Esophagus squamous epithelium (tissue), 5 donors: ENCODE measurements around the gene L3MBTL3. TPM values are rescaled to one million over a fixed set of nuclear protein-coding genes. Genes with fewer than 3 reads are reported as not detected.
A peak's percentile ranks its signal among the peaks of the same experiment; 100 is the strongest.

ENCODE experiments used
- DNase-seq: peaks from one replicate; lab custom pipeline; 2025; lab: John Stamatoyannopoulos, UW
- H3K27ac ChIP-seq, 4 donors: fragments of 200-600 bp; sonication (generic); one replicate each; pipeline ENCODE4 v1.5.1; 2016 to 2019; ENCODE audit warnings: mild to moderate bottlenecking in 1 of 4
- H3K27me3 ChIP-seq, 4 donors: fragments of 200-600 bp; sonication (generic); 1 replicate in 3 of 4; 2 replicates in 1 of 4; pipeline versions ENCODE4 v1.5.1 to v1.6.0; 2017 to 2021; ENCODE audit warnings: antibody characterized with exemption in 1 of 4
- H3K36me3 ChIP-seq, 3 donors: fragments of 200-600 bp; sonication (generic); one replicate each; pipeline ENCODE4 v1.5.1; 2016 to 2019
- H3K4me1 ChIP-seq, 3 donors: fragments of 200-600 bp; sonication (generic); one replicate each; pipeline ENCODE4 v1.5.1; 2017 to 2019
- H3K4me3 ChIP-seq, 4 donors: fragments of 200-600 bp; sonication (generic); 1 replicate in 3 of 4; 2 replicates in 1 of 4; pipeline ENCODE4 v1.5.1; 2016 to 2019; ENCODE audit warnings: mild to moderate bottlenecking in 2 of 4, moderate library complexity in 1 of 4
- H3K9me3 ChIP-seq, 3 donors: fragments of 200-600 bp; sonication (generic); one replicate each; pipeline ENCODE4 v1.5.1; 2016 to 2019
- CTCF ChIP-seq, 6 experiments: fragments of 450-650 bp in 4 of 6; fragments of 200-600 bp in 2 of 6; sonication (generic) in 2 of 6; IDR thresholded peaks; one replicate each; pipeline ENCODE4 v1.5.1; 2016 to 2019; ENCODE audit warnings: antibody characterized with exemption in 6 of 6, mild to moderate bottlenecking in 4 of 6, moderate library complexity in 4 of 6
- POLR2A ChIP-seq, 4 donors: fragments of 450-650 bp; IDR thresholded peaks; one replicate each; pipeline ENCODE4 v1.6.1; 2017; ENCODE audit warnings: antibody characterized with exemption in 4 of 4, mild to moderate bottlenecking in 4 of 4, moderate library complexity in 3 of 4
- WGBS, 2 donors: methylation state at CpG; one replicate each; pipeline ENCODE4 v1.1.5; 2018; 5-methylcytosine and 5-hydroxymethylcytosine counted together
- intact Hi-C: fragments of 100-400 bp; cut with DNase I; formaldehyde crosslinking; loops from one replicate; pipeline ENCODE4 v1.15.0; 2022
- total RNA-seq, 4 donors: library from RNA; depleted of rRNA; stranded (reverse); fragments of >200 nt; gene quantifications; one replicate each; pipeline ENCODE4 v1.1.0, GENCODE V29; 2016
- donor health status: DM: yes; HTN: yes; CAD: no.

Gene L3MBTL3
- total RNA-seq, 4 donors from 2014 or later: 1.2 to 5.3 (median 3.3) TPM

GRCh38 chr6:130034378-130035146 is 16.2 kb downstream of the L3MBTL3 start:
- TF ChIP-seq CTCF (IDR thresholded peaks at IDR 0.05) (no peak), POLR2A (IDR thresholded peaks at IDR 0.05) (no peak)
- intact Hi-C loops: no loop called here

GRCh38 chr6:130035211-130035610 is 16.8 kb downstream of the L3MBTL3 start:
- H3K4me1 ChIP-seq: no peaks in the 10 kb centered on the region
- no peaks in the 10 kb centered on the region for H3K36me3 ChIP-seq
- no peaks in the 10 kb centered on the region for H3K27me3 ChIP-seq
- TF ChIP-seq POLR2A (IDR thresholded peaks at IDR 0.05): no peak
- no peak for TF ChIP-seq CTCF (IDR thresholded peaks at IDR 0.05)
- 48 to 64% methylated on average over 2 of the region's 2 CpGs for WGBS, 2 donors
- DNase-seq: no peak
- intact Hi-C loops: no loop called here
- H3K9me3 ChIP-seq: no peaks in the 10 kb centered on the region
- H3K27ac ChIP-seq: no peak overlapping the region
- H3K4me3 ChIP-seq: no peak overlapping the region

More at GRCh38 chr6:130034378-130035146, 16.2 kb downstream of the L3MBTL3 start:
- Histone ChIP-seq H3K4me3 (no peak overlapping the region), H3K27ac (no peak overlapping the region), H3K36me3 (no peaks in the 10 kb centered on the region), H3K27me3 (no peaks in the 10 kb centered on the region), H3K9me3 (no peaks in the 10 kb centered on the region), H3K4me1 (no peaks in the 10 kb centered on the region)
- no peak for DNase-seq
- WGBS, 2 donors: 69 to 72% methylated on average over 11 of the region's 11 CpGs

- Histone ChIP-seq H3K27ac (no peak overlapping the region), H3K27me3 (no peaks in the 10 kb centered on the region), H3K4me1 (no peaks in the 10 kb centered on the region), H3K4me3 (no peak overlapping the region), H3K36me3 (no peaks in the 10 kb centered on the region), H3K9me3 (no peaks in the 10 kb centered on the region)
- intact Hi-C loops: no loop called here
- no peak for DNase-seq
- WGBS, 2 donors: 26 to 60% methylated on average over 3 of the region's 3 CpGs
- TF ChIP-seq POLR2A (IDR thresholded peaks at IDR 0.05) (no peak), CTCF (IDR thresholded peaks at IDR 0.05) (peak in 4 of 6 experiments; percentile 26 to 49 (median 40))
Measured at GRCh38 chr6:130037207-130037811, 18.9 kb downstream of the L3MBTL3 start.

- TF ChIP-seq CTCF (IDR thresholded peaks at IDR 0.05) (no peak), POLR2A (IDR thresholded peaks at IDR 0.05) (no peak)
- Histone ChIP-seq H3K27me3 (no peaks in the 10 kb centered on the region), H3K4me3 (no peak overlapping the region), H3K27ac (no peak overlapping the region), H3K9me3 (no peaks in the 10 kb centered on the region), H3K36me3 (peaks cover 0 to 4% (median 0%) of the 10 kb centered on the region in 3 donors), H3K4me1 (no peaks in the 10 kb centered on the region)
- intact Hi-C loops: no loop called here
- no peak for DNase-seq
Measured at GRCh38 chr6:130041594-130041993, 23.2 kb downstream of the L3MBTL3 start.

GRCh38 chr6:130043344-130043743 is 25.0 kb downstream of the L3MBTL3 start:
- Histone ChIP-seq H3K27me3 (no peaks in the 10 kb centered on the region), H3K27ac (no peak overlapping the region), H3K36me3 (peaks cover 0 to 4% (median 0%) of the 10 kb centered on the region in 3 donors), H3K4me1 (no peaks in the 10 kb centered on the region), H3K9me3 (no peaks in the 10 kb centered on the region), H3K4me3 (no peak overlapping the region)
- TF ChIP-seq CTCF (IDR thresholded peaks at IDR 0.05): no peak
- no peak for TF ChIP-seq POLR2A (IDR thresholded peaks at IDR 0.05)
- intact Hi-C loops: no loop called here
- no peak for DNase-seq
- 88 to 95% methylated on average over 4 of the region's 4 CpGs for WGBS, 2 donors
